Activated naive CD8-positive, alpha-beta T cell treated with anti-CD3 and anti-CD28 coated beads, Interleukin-2, amount 10 ng/mL, durations not matched to agents 7 days and 5 days (primary cell): ENCODE data around the gene TCHHL1. TPM values are rescaled to one million over a fixed set of nuclear protein-coding genes. Genes with fewer than 3 reads are reported as not detected.

Experiments
- ATAC-seq: fragments of 150-1000 bp; cut with Tn5 transposase; one replicate; pipeline ENCODE4 v1.10.0; 2021; ENCODE audit warnings: low read depth, moderate library complexity
- POLR2A ChIA-PET: fragments of 350-600 bp; sonication (Branson Sonifier 250); formaldehyde crosslinking; loops from one replicate; lab custom pipeline; 2021; ENCODE audit warnings: antibody characterized with exemption; lab: Charles Lee
- DNase-seq: peaks from one replicate; pipeline ENCODE4 v3.0.0; 2021
- H3K27ac Mint-ChIP-seq: one replicate; pipeline ENCODE4 v1.8.0; 2022; ENCODE audit warnings: mild to moderate bottlenecking, mixed read lengths
- H3K27me3 Mint-ChIP-seq: one replicate; pipeline ENCODE4 v1.8.0; 2022; ENCODE audit warnings: mild to moderate bottlenecking, moderate library complexity, mixed read lengths
- H3K36me3 Mint-ChIP-seq: one replicate; pipeline ENCODE4 v1.8.0; 2021; ENCODE audit warnings: mild to moderate bottlenecking, mixed read lengths
- H3K4me1 Mint-ChIP-seq: one replicate; pipeline ENCODE4 v1.8.0; 2021; ENCODE audit warnings: mixed read lengths
- H3K4me3 Mint-ChIP-seq: one replicate; pipeline ENCODE4 v1.8.0; 2022; ENCODE audit warnings: mild to moderate bottlenecking, moderate library complexity, mixed read lengths
- H3K9me3 Mint-ChIP-seq: one replicate; pipeline ENCODE4 v1.8.0; 2021; ENCODE audit warnings: mixed read lengths
- total RNA-seq, 2 experiments: library from RNA; stranded (reverse); gene quantifications; one replicate each; pipeline ENCODE4 v1.2.3, GENCODE V29; 2021

Gene TCHHL1
- total RNA-seq: not detected

- Mint-ChIP-seq H3K27me3 (peaks cover 11% of the 10 kb centered on the region), H3K4me1 (no peaks in the 10 kb centered on the region), H3K27ac (no peak within 1 kb of the TSS), H3K4me3 (no peak within 1 kb of the TSS), H3K36me3 (no peaks in the 10 kb centered on the region), H3K9me3 (peaks cover 8% of the 10 kb centered on the region)
- ATAC-seq (no peak), DNase-seq (no peak)
- POLR2A ChIA-PET: no interaction called here
Observed at GRCh38 chr1:152089014-152089674, at the start of gene TCHHL1. TCHHL1 (minus strand) TSS chr1:152089064; CDS start chr1:152088143, 921 bp downstream.

GRCh38 chr1:152137215-152137614 is 48.4 kb upstream of the TCHHL1 start:
- Mint-ChIP-seq H3K9me3 (no peaks in the 10 kb centered on the region), H3K27me3 (peaks cover 54% of the 10 kb centered on the region), H3K27ac (no peak overlapping the region), H3K36me3 (no peaks in the 10 kb centered on the region), H3K4me1 (no peaks in the 10 kb centered on the region), H3K4me3 (no peak overlapping the region)
- ATAC-seq (no peak), DNase-seq (no peak)
- POLR2A ChIA-PET: no interaction called here

- Mint-ChIP-seq H3K27me3 (peaks cover 64% of the 10 kb centered on the region), H3K27ac (no peak overlapping the region), H3K4me1 (peaks cover 8% of the 10 kb centered on the region), H3K36me3 (peaks cover 1% of the 10 kb centered on the region), H3K9me3 (peaks cover 1% of the 10 kb centered on the region), H3K4me3 (no peak overlapping the region)
- ATAC-seq (no peak), DNase-seq (no peak)
- POLR2A ChIA-PET: no interaction called here
Observed at GRCh38 chr1:152130186-152130585, 41.3 kb upstream of the TCHHL1 start.

- Mint-ChIP-seq H3K27me3 (peaks cover 47% of the 10 kb centered on the region), H3K4me1 (peaks cover 8% of the 10 kb centered on the region), H3K36me3 (peaks cover 1% of the 10 kb centered on the region), H3K27ac (no peak overlapping the region), H3K4me3 (no peak overlapping the region), H3K9me3 (peaks cover 1% of the 10 kb centered on the region)
- POLR2A ChIA-PET: no interaction called here
- ATAC-seq (no peak), DNase-seq (no peak)
Observed at GRCh38 chr1:152127673-152128072, 38.8 kb upstream of the TCHHL1 start.

GRCh38 chr1:152125834-152126443 is 37.1 kb upstream of the TCHHL1 start:
- POLR2A ChIA-PET: no interaction called here
- no peak for DNase-seq

GRCh38 chr1:152118915-152119314 is 30.1 kb upstream of the TCHHL1 start:
- Mint-ChIP-seq H3K4me3 (no peak overlapping the region), H3K27ac (no peak overlapping the region), H3K27me3 (peaks cover 47% of the 10 kb centered on the region), H3K36me3 (no peaks in the 10 kb centered on the region), H3K4me1 (no peaks in the 10 kb centered on the region), H3K9me3 (no peaks in the 10 kb centered on the region)
- ATAC-seq: no peak
- DNase-seq: no peak
- POLR2A ChIA-PET: interaction anchor here (0.6 kb wide), 1 partner anchor 407 kb away, joined by 3 read pairs; no protein-coding TSS in a partner anchor

More at GRCh38 chr1:152125834-152126443, 37.1 kb upstream of the TCHHL1 start:
- ATAC-seq: no peak
- Mint-ChIP-seq H3K27me3 (peaks cover 53% of the 10 kb centered on the region), H3K36me3 (peaks cover 1% of the 10 kb centered on the region), H3K9me3 (peaks cover 1% of the 10 kb centered on the region), H3K4me3 (no peak overlapping the region), H3K27ac (no peak overlapping the region), H3K4me1 (peaks cover 8% of the 10 kb centered on the region)

- no peaks in the 10 kb centered on the region for H3K36me3 Mint-ChIP-seq
- no peak for ATAC-seq
- H3K9me3 Mint-ChIP-seq: no peaks in the 10 kb centered on the region
- H3K27ac Mint-ChIP-seq: no peak within 1 kb of the TSS
- DNase-seq: no peak
- peaks cover 35% of the 10 kb centered on the region for H3K27me3 Mint-ChIP-seq
- H3K4me1 Mint-ChIP-seq: no peaks in the 10 kb centered on the region
- no peak within 1 kb of the TSS for H3K4me3 Mint-ChIP-seq
- POLR2A ChIA-PET: no interaction called here
Observed at GRCh38 chr1:152115344-152115743, 26.5 kb upstream of the TCHHL1 start, which contains the start of gene TCHH. TCHH (minus strand) TSS chr1:152115444; CDS start chr1:152114080, 1,364 bp downstream.

- POLR2A ChIA-PET: no interaction called here
- Mint-ChIP-seq H3K9me3 (peaks cover 4% of the 10 kb centered on the region), H3K4me1 (no peaks in the 10 kb centered on the region)
Observed at GRCh38 chr1:152112885-152113432, 24.1 kb upstream of the TCHHL1 start.

GRCh38 chr1:152112101-152112884 is 23.4 kb upstream of the TCHHL1 start:
- DNase-seq: peak; percentile 43
- Mint-ChIP-seq H3K27ac (no peak overlapping the region), H3K27me3 (peaks cover 15% of the 10 kb centered on the region), H3K36me3 (no peaks in the 10 kb centered on the region), H3K4me1 (no peaks in the 10 kb centered on the region), H3K9me3 (peaks cover 4% of the 10 kb centered on the region), H3K4me3 (no peak overlapping the region)
- POLR2A ChIA-PET: no interaction called here
- no peak for ATAC-seq

More at GRCh38 chr1:152112885-152113432, 24.1 kb upstream of the TCHHL1 start:
- peaks cover 17% of the 10 kb centered on the region for H3K27me3 Mint-ChIP-seq
- ATAC-seq (no peak), DNase-seq (no peak)
- no peak overlapping the region for H3K27ac Mint-ChIP-seq
- H3K36me3 Mint-ChIP-seq: no peaks in the 10 kb centered on the region
- no peak overlapping the region for H3K4me3 Mint-ChIP-seq

- Mint-ChIP-seq H3K4me3 (no peak overlapping the region), H3K27ac (no peak overlapping the region), H3K4me1 (no peaks in the 10 kb centered on the region), H3K36me3 (no peaks in the 10 kb centered on the region), H3K27me3 (peaks cover 7% of the 10 kb centered on the region), H3K9me3 (peaks cover 4% of the 10 kb centered on the region)
- ATAC-seq (no peak), DNase-seq (peak; percentile 54)
- POLR2A ChIA-PET: no interaction called here
Observed at GRCh38 chr1:152111515-152111968, 22.7 kb upstream of the TCHHL1 start.

- ATAC-seq (peak; percentile 67), DNase-seq (peak; percentile 59)
- H3K9me3 Mint-ChIP-seq: peaks cover 5% of the 10 kb centered on the region
- H3K27ac Mint-ChIP-seq: no peak overlapping the region
- H3K4me1 Mint-ChIP-seq: no peaks in the 10 kb centered on the region
- no peak overlapping the region for H3K4me3 Mint-ChIP-seq
- POLR2A ChIA-PET: no interaction called here
- H3K36me3 Mint-ChIP-seq: peaks cover 1% of the 10 kb centered on the region
- peaks cover 2% of the 10 kb centered on the region for H3K27me3 Mint-ChIP-seq
Observed at GRCh38 chr1:152110860-152111514, 22.1 kb upstream of the TCHHL1 start.

GRCh38 chr1:152110365-152110859 is 21.5 kb upstream of the TCHHL1 start:
- DNase-seq: peak; percentile 49
- POLR2A ChIA-PET: no interaction called here

GRCh38 chr1:152109998-152110294 is 21.1 kb upstream of the TCHHL1 start:
- Mint-ChIP-seq H3K36me3 (peaks cover 1% of the 10 kb centered on the region), H3K4me3 (no peak overlapping the region), H3K9me3 (peaks cover 5% of the 10 kb centered on the region), H3K4me1 (no peaks in the 10 kb centered on the region), H3K27me3 (peaks cover 5% of the 10 kb centered on the region), H3K27ac (no peak overlapping the region)
- POLR2A ChIA-PET: no interaction called here
- no peak for DNase-seq
- no peak for ATAC-seq

More at GRCh38 chr1:152110365-152110859, 21.5 kb upstream of the TCHHL1 start:
- H3K9me3 Mint-ChIP-seq: peaks cover 5% of the 10 kb centered on the region
- H3K4me3 Mint-ChIP-seq: no peak overlapping the region
- H3K27me3 Mint-ChIP-seq: peaks cover under 1% of the 10 kb centered on the region
- peaks cover 1% of the 10 kb centered on the region for H3K36me3 Mint-ChIP-seq
- H3K4me1 Mint-ChIP-seq: no peaks in the 10 kb centered on the region
- no peak overlapping the region for H3K27ac Mint-ChIP-seq
- no peak for ATAC-seq
